Fibroblast of lung (primary cell): Measurements from ENCODE around the gene OSGIN1. TPM values are rescaled to one million over a fixed set of nuclear protein-coding genes. Genes with fewer than 3 reads are reported as not detected.

Experiments used
- DNase-seq, 2 donors: peaks; one replicate each; pipeline versions ENCODE4 v3.0.0 to v3.0.0-alpha.2; 2010; ENCODE audit warnings: low read depth in 2 of 2
- H2AFZ ChIP-seq: 2 replicates; pipeline ENCODE4 v1.5.1; 2012; ENCODE audit warnings: low read length, control low read depth, inconsistent platforms
- H3K27ac ChIP-seq: 2 replicates; pipeline ENCODE4 v1.5.1; 2011; ENCODE audit warnings: low read length, control low read depth; ENCODE audit not compliant: insufficient read depth
- H3K27me3 ChIP-seq: 2 replicates; pipeline ENCODE4 v1.5.1; 2011; ENCODE audit warnings: mild to moderate bottlenecking, low read length; ENCODE audit not compliant: control insufficient read depth, insufficient read depth
- H3K36me3 ChIP-seq: 2 replicates; pipeline ENCODE4 v1.5.1; 2011; ENCODE audit warnings: low read length; ENCODE audit not compliant: control insufficient read depth, insufficient read depth
- H3K4me1 ChIP-seq: 2 replicates; pipeline ENCODE4 v1.5.1; 2011; ENCODE audit warnings: low read length; ENCODE audit not compliant: control insufficient read depth, insufficient read depth; ENCODE audit errors: extremely low read depth
- H3K4me2 ChIP-seq: 2 replicates; pipeline ENCODE4 v1.5.1; 2011; ENCODE audit warnings: low read length, control low read depth; ENCODE audit not compliant: insufficient read depth; ENCODE audit errors: extremely low read depth
- H3K4me3 ChIP-seq, 4 experiments: fragments of 200-600 bp in 1 of 4; sonication (generic) in 1 of 4; replicated peaks in 1 of 4; 2 replicates each; pipeline ENCODE4 v1.5.1; 2011 to 2016; ENCODE audit warnings: low read length in 4 of 4, low read depth in 3 of 4, mild to moderate bottlenecking in 3 of 4, control low read depth in 2 of 4, inconsistent platforms in 1 of 4, mixed read lengths in 1 of 4; ENCODE audit not compliant: insufficient read depth in 1 of 4; ENCODE audit errors: control extremely low read depth in 1 of 4
- H3K79me2 ChIP-seq: 2 replicates; pipeline ENCODE4 v1.5.1; 2012; ENCODE audit warnings: mild to moderate bottlenecking, low read length, inconsistent platforms; ENCODE audit not compliant: control insufficient read depth, insufficient read depth
- H3K9ac ChIP-seq: 2 replicates; pipeline ENCODE4 v1.5.1; 2011; ENCODE audit warnings: mild to moderate bottlenecking, low read length, control low read depth; ENCODE audit not compliant: insufficient read depth
- H3K9me3 ChIP-seq: 2 replicates; pipeline ENCODE4 v1.5.1; 2012; ENCODE audit warnings: low read depth, low read length; ENCODE audit not compliant: control insufficient read depth, insufficient read depth
- H4K20me1 ChIP-seq: 2 replicates; pipeline ENCODE4 v1.5.1; 2011; ENCODE audit warnings: low read length; ENCODE audit not compliant: control insufficient read depth, insufficient read depth; ENCODE audit errors: extremely low read depth
- CTCF ChIP-seq, 2 donors: IDR thresholded peaks in 1 of 2; conservative IDR thresholded peaks in 1 of 2; 1 replicate in 1 of 2; 2 replicates in 1 of 2; pipeline ENCODE4 v1.5.1; 2011 to 2012; ENCODE audit warnings: low read length in 2 of 2, control low read depth in 1 of 2, inconsistent platforms in 1 of 2, low read depth in 1 of 2, mild to moderate bottlenecking in 1 of 2
- EZH2 ChIP-seq: IDR thresholded peaks from 2 replicates; pipeline ENCODE4 v1.5.1; 2012; ENCODE audit warnings: low read length, control low read depth, mild to moderate bottlenecking; ENCODE audit errors: missing control alignments
- polyA plus RNA-seq, 2 donors: library from polyadenylated mRNA; depleted of rRNA in 1 of 2; stranded (reverse) in 1 of 2; unstranded in 1 of 2; fragments of >200 nt; gene quantifications; 2 replicates each; pipeline ENCODE4 v1.2.1, GENCODE V29; 2011 to 2012; ENCODE audit warnings: missing spikeins in 1 of 2
- total RNA-seq: library from RNA; depleted of rRNA; stranded (reverse); fragments of >200 nt; gene quantifications from 2 replicates; pipeline ENCODE4 v1.2.1, GENCODE V29; 2014

Gene OSGIN1
- total and polyA plus RNA-seq, 2 donors (not counting 1 experiment from before 2014, with no cell fraction given): 2.1 to 6.6 TPM

DNA sequence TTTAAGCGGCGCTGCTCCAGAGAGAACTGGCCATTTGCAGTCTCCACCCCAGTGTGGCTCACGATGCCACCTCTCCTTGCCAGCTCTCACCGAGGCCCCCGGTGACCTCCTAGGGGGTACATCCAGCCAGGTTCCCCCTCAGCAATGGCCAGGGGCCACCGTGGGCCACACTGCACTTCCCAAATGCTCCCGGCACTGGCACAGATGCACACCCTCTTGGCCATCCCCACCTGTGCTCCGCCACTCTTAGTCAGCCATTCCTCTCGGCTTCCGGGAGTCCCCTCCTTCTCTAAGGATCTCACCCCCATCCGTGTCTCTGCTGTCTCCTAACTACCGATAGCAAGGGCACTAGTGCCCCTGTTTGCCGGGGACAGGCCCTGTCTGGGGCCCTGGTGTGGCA lies 28.4 kb upstream of the OSGIN1 start:
- Histone ChIP-seq H3K4me3 (no peak overlapping the region), H3K9ac (no peak overlapping the region), H3K4me1 (peaks cover 8% of the 10 kb centered on the region), H3K79me2 (no peaks in the 10 kb centered on the region), H3K4me2 (no peak overlapping the region), H3K36me3 (no peaks in the 10 kb centered on the region), H3K9me3 (no peaks in the 10 kb centered on the region), H4K20me1 (no peaks in the 10 kb centered on the region), H2AFZ (no peak overlapping the region), H3K27me3 (no peaks in the 10 kb centered on the region), H3K27ac (no peak overlapping the region)
- no peak for DNase-seq
- no peak for TF ChIP-seq CTCF (conservative IDR thresholded peaks at IDR 0.05 in 1 of 2, IDR thresholded peaks at IDR 0.05 in 1 of 2; ENCODE audit: low read depth in 1 of 2, low read length in 2 of 2)
- TF ChIP-seq EZH2: no peak

GRCh38 chr16:83925095-83925905 lies 27.7 kb upstream of the OSGIN1 start:
- Histone ChIP-seq H3K27ac (no peak overlapping the region), H3K9ac (no peak overlapping the region), H3K4me1 (peaks cover 8% of the 10 kb centered on the region), H4K20me1 (no peaks in the 10 kb centered on the region), H3K4me2 (no peak overlapping the region), H2AFZ (no peak overlapping the region), H3K4me3 (no peak overlapping the region), H3K9me3 (no peaks in the 10 kb centered on the region), H3K27me3 (no peaks in the 10 kb centered on the region), H3K36me3 (no peaks in the 10 kb centered on the region), H3K79me2 (no peaks in the 10 kb centered on the region)
- no peak for DNase-seq
- TF ChIP-seq EZH2 (no peak), CTCF (conservative IDR thresholded peaks at IDR 0.05 in 1 of 2, IDR thresholded peaks at IDR 0.05 in 1 of 2; ENCODE audit: low read depth in 1 of 2, low read length in 2 of 2) (no peak)

GRCh38 chr16:83925957-83926725 lies 26.9 kb upstream of the OSGIN1 start:
- TF ChIP-seq CTCF (conservative IDR thresholded peaks at IDR 0.05 in 1 of 2, IDR thresholded peaks at IDR 0.05 in 1 of 2; ENCODE audit: low read depth in 1 of 2, low read length in 2 of 2): no peak
- TF ChIP-seq EZH2: no peak
- Histone ChIP-seq H2AFZ (no peak overlapping the region), H3K36me3 (no peaks in the 10 kb centered on the region), H3K4me1 (peaks cover 8% of the 10 kb centered on the region), H3K27ac (no peak overlapping the region), H3K4me3 (no peak overlapping the region), H3K9me3 (no peaks in the 10 kb centered on the region), H3K9ac (no peak overlapping the region), H4K20me1 (no peaks in the 10 kb centered on the region), H3K4me2 (peak overlapping the region; percentile 40), H3K79me2 (no peaks in the 10 kb centered on the region), H3K27me3 (no peaks in the 10 kb centered on the region)
- no peak for DNase-seq
